NCI-H2107 treated with DMSO at 0.1 percent for 48 hours (cell line): ENCODE data around the gene ZNF575.
A peak's percentile ranks its signal among the peaks of the same experiment; 100 is the strongest.
"Not testable (repeated sequence)": the region's sequence is repeated elsewhere in the genome, so short reads cannot be mapped to it uniquely, and the experiment has no call there.

ENCODE experiments used
- DNase-seq: peaks from one replicate; lab custom pipeline; 2025; ENCODE audit not compliant: unreplicated experiment; lab: John Stamatoyannopoulos, UW

ZNF575 gene

GRCh38 chr19:43541920-43542650, 9.1 kb downstream of the ZNF575 start:
- DNase-seq: no peak

GRCh38 chr19:43544077-43544476, 11.1 kb downstream of the ZNF575 start:
- DNase-seq: no peak

- DNase-seq: no peak
Observed at GRCh38 chr19:43545276-43545675, 12.3 kb downstream of the ZNF575 start.

- no peak for DNase-seq
Observed at GRCh38 chr19:43545981-43546380, 13.0 kb downstream of the ZNF575 start.

- no peak for DNase-seq
Observed at GRCh38 chr19:43546581-43546980, 13.6 kb downstream of the ZNF575 start.

GRCh38 chr19:43547926-43548325, 14.9 kb downstream of the ZNF575 start:
- DNase-seq: not testable (repeated sequence)

- DNase-seq: no peak
Observed at GRCh38 chr19:43548706-43549105, 15.7 kb downstream of the ZNF575 start.

GRCh38 chr19:43551399-43552197, 18.6 kb downstream of the ZNF575 start:
- no peak for DNase-seq

GRCh38 chr19:43552198-43552450, 19.1 kb downstream of the ZNF575 start:
- DNase-seq: no peak

- no peak for DNase-seq
Observed at GRCh38 chr19:43552616-43553015, 19.6 kb downstream of the ZNF575 start.

- no peak for DNase-seq
Observed at GRCh38 chr19:43553656-43554055, 20.7 kb downstream of the ZNF575 start.

GRCh38 chr19:43554317-43554895, 21.4 kb downstream of the ZNF575 start:
- no peak for DNase-seq

GRCh38 chr19:43555185-43555770, 22.3 kb downstream of the ZNF575 start:
- peak; percentile 46 for DNase-seq

GRCh38 chr19:43560687-43561086, 27.7 kb downstream of the ZNF575 start:
- DNase-seq: no peak

GRCh38 chr19:43561139-43561970, 28.4 kb downstream of the ZNF575 start:
- no peak for DNase-seq

GRCh38 chr19:43562226-43562697, 29.3 kb downstream of the ZNF575 start:
- DNase-seq: no peak

- DNase-seq: peak; percentile 76
Observed at GRCh38 chr19:43562698-43563241, 29.8 kb downstream of the ZNF575 start.

GRCh38 chr19:43563816-43564457, 30.9 kb downstream of the ZNF575 start:
- DNase-seq: no peak

- DNase-seq: no peak
Observed at GRCh38 chr19:43564800-43565199, 31.8 kb downstream of the ZNF575 start.

- no peak for DNase-seq
Observed at GRCh38 chr19:43569657-43570056, 36.7 kb downstream of the ZNF575 start.
